Activated CD8-positive, alpha-beta memory T cell treated with anti-CD3 and anti-CD28 coated beads, Interleukin-2, amount 50 U/mL, for 4 hours (primary cell): Measurements from ENCODE around the gene RFC5.
"Not testable (repeated sequence)": the region's sequence is repeated elsewhere in the genome, so short reads cannot be mapped to it uniquely, and the experiment has no call there.

ENCODE experiments used
- DNase-seq: peaks from one replicate; pipeline ENCODE4 v3.0.0-alpha.2; 2020

The RFC5 gene

GRCh38 chr12:118053071-118053985 is 36.8 kb downstream of the RFC5 start:
- DNase-seq: no peak

GRCh38 chr12:118055144-118055557 is 38.6 kb downstream of the RFC5 start:
- DNase-seq: peak; percentile 67

GRCh38 chr12:118055865-118056773 is 39.6 kb downstream of the RFC5 start:
- no peak for DNase-seq

- DNase-seq: no peak
Measured at GRCh38 chr12:118058227-118058626, 41.7 kb downstream of the RFC5 start.

- DNase-seq: no peak
Measured at GRCh38 chr12:118058881-118059280, 42.4 kb downstream of the RFC5 start.

GRCh38 chr12:118059341-118060191 is 43.1 kb downstream of the RFC5 start:
- no peak for DNase-seq

- DNase-seq: peak; percentile 37
Measured at GRCh38 chr12:118060301-118061010, 44.0 kb downstream of the RFC5 start.

- peak; percentile 68 for DNase-seq
Measured at GRCh38 chr12:118061011-118061872, 44.7 kb downstream of the RFC5 start, which contains the start of gene WSB2. Gene WSB2, minus strand, starts transcription at chr12:118061179. Its CDS starts 131 bp downstream, at chr12:118061048.

GRCh38 chr12:118061873-118062843 is 45.7 kb downstream of the RFC5 start:
- peak; percentile 16 for DNase-seq

- DNase-seq: no peak
Measured at GRCh38 chr12:118063576-118064391, 47.3 kb downstream of the RFC5 start.

- no peak for DNase-seq
Measured at GRCh38 chr12:118064608-118065007, 48.1 kb downstream of the RFC5 start.

GRCh38 chr12:118065380-118065779 is 48.9 kb downstream of the RFC5 start:
- no peak for DNase-seq

- DNase-seq: no peak
Measured at GRCh38 chr12:118068445-118068844, 51.9 kb downstream of the RFC5 start.

GRCh38 chr12:118070650-118071049 is 54.1 kb downstream of the RFC5 start:
- DNase-seq: no peak

GRCh38 chr12:118073768-118074167 is 57.3 kb downstream of the RFC5 start:
- no peak for DNase-seq

- DNase-seq: not testable (repeated sequence)
Measured at GRCh38 chr12:118081521-118081920, 65.0 kb downstream of the RFC5 start.
